OCI-M2 (cell line): ENCODE measurements around the gene ZNF74.
"Not testable (repeated sequence)": the region's sequence is repeated elsewhere in the genome, so short reads cannot be mapped to it uniquely, and the experiment has no call there.

Source experiments
- DNase-seq: peaks from one replicate; lab custom pipeline; 2025; ENCODE audit not compliant: unreplicated experiment; lab: John Stamatoyannopoulos, UW

Gene ZNF74

GRCh38 chr22:20441631-20442484, 47.9 kb downstream of the ZNF74 start:
- no peak for DNase-seq

GRCh38 chr22:20442485-20443284, 48.7 kb downstream of the ZNF74 start:
- DNase-seq, result no peak

- no peak for DNase-seq
Observed at GRCh38 chr22:20444325-20444724, 50.4 kb downstream of the ZNF74 start.

GRCh38 chr22:20446383-20446970, 52.5 kb downstream of the ZNF74 start:
- DNase-seq, result no peak

- no peak for DNase-seq
Observed at GRCh38 chr22:20448630-20449029, 54.7 kb downstream of the ZNF74 start.

GRCh38 chr22:20449819-20450550, 56.0 kb downstream of the ZNF74 start:
- no peak for DNase-seq

GRCh38 chr22:20450551-20450906, 56.6 kb downstream of the ZNF74 start:
- DNase-seq, result no peak

GRCh38 chr22:20451129-20451778, 57.3 kb downstream of the ZNF74 start:
- not testable (repeated sequence) for DNase-seq

GRCh38 chr22:20451920-20452319, 58.0 kb downstream of the ZNF74 start:
- DNase-seq, result no peak

- no peak for DNase-seq
Observed at GRCh38 chr22:20453222-20453621, 59.3 kb downstream of the ZNF74 start.

- DNase-seq, result no peak
Observed at GRCh38 chr22:20455709-20456063, 61.7 kb downstream of the ZNF74 start.

GRCh38 chr22:20456064-20456721, 62.2 kb downstream of the ZNF74 start:
- peak; percentile 9 for DNase-seq

GRCh38 chr22:20456722-20457076, 62.7 kb downstream of the ZNF74 start:
- no peak for DNase-seq

GRCh38 chr22:20457506-20458240, 63.7 kb downstream of the ZNF74 start:
- no peak for DNase-seq
